H9 (cell line): ENCODE results near the gene RERG. TPM values are rescaled to one million over a fixed set of nuclear protein-coding genes. Genes with fewer than 3 reads are reported as not detected.
A peak's percentile ranks its signal among the peaks of the same experiment; 100 is the strongest.

ENCODE experiments used
- DNase-seq: peaks from one replicate; pipeline ENCODE4 v3.0.0-alpha.2; 2017
- H2AFZ ChIP-seq: one replicate; pipeline ENCODE4 v1.6.1; 2013; ENCODE audit warnings: mild to moderate bottlenecking, low read length, control low read depth, moderate library complexity
- H2AK5ac ChIP-seq: 2 replicates; pipeline ENCODE4 v1.6.1; 2013; ENCODE audit warnings: low read length, control low read depth, mixed read lengths; ENCODE audit not compliant: insufficient read length
- H2BK120ac ChIP-seq: one replicate; pipeline ENCODE4 v1.6.1; 2013; ENCODE audit warnings: low read depth, mild to moderate bottlenecking, low read length, control low read depth, inconsistent platforms; ENCODE audit not compliant: poor library complexity, severe bottlenecking
- H2BK12ac ChIP-seq: 2 replicates; pipeline ENCODE4 v1.6.1; 2013; ENCODE audit warnings: low read length, control low read depth, mixed read lengths, low read depth; ENCODE audit not compliant: insufficient read length
- H2BK15ac ChIP-seq: 2 replicates; pipeline ENCODE4 v1.6.1; 2013; ENCODE audit warnings: low read depth, low read length, control low read depth
- H2BK20ac ChIP-seq: one replicate; pipeline ENCODE4 v1.6.1; 2013; ENCODE audit warnings: low read depth, mild to moderate bottlenecking, low read length, control low read depth, inconsistent platforms; ENCODE audit not compliant: poor library complexity, severe bottlenecking
- H2BK5ac ChIP-seq: 2 replicates; pipeline ENCODE4 v1.6.1; 2013; ENCODE audit warnings: low read length, control low read depth, mixed read lengths; ENCODE audit not compliant: insufficient read length
- H3K14ac ChIP-seq: 2 replicates; pipeline ENCODE4 v1.6.1; 2013; ENCODE audit warnings: low read length, control low read depth; ENCODE audit not compliant: insufficient read depth
- H3K18ac ChIP-seq: 2 replicates; pipeline ENCODE4 v1.6.1; 2013; ENCODE audit warnings: low read depth, mild to moderate bottlenecking, mixed read lengths, low read length, control low read depth; ENCODE audit not compliant: insufficient read length
- H3K23ac ChIP-seq: 2 replicates; pipeline ENCODE4 v1.6.1; 2013; ENCODE audit warnings: low read length, control low read depth, mixed read lengths, low read depth; ENCODE audit not compliant: insufficient read length
- H3K23me2 ChIP-seq: 2 replicates; pipeline ENCODE4 v1.6.1; 2013; ENCODE audit warnings: low read depth, mild to moderate bottlenecking, mixed read lengths, low read length, control low read depth; ENCODE audit not compliant: insufficient read length, poor library complexity, severe bottlenecking
- H3K27ac ChIP-seq: 2 replicates; pipeline ENCODE4 v1.5.1; 2013; ENCODE audit warnings: low read length, control low read depth, mixed read lengths, low read depth; ENCODE audit not compliant: insufficient read length
- H3K27me3 ChIP-seq: 2 replicates; pipeline ENCODE4 v1.6.1; 2013; ENCODE audit warnings: low read length, control low read depth, inconsistent platforms; ENCODE audit not compliant: insufficient read depth
- H3K4ac ChIP-seq: 2 replicates; pipeline ENCODE4 v1.6.1; 2013; ENCODE audit warnings: low read depth, mild to moderate bottlenecking, control low read depth, inconsistent platforms, low read length, moderate library complexity
- H3K4me1 ChIP-seq: 2 replicates; pipeline ENCODE4 v1.6.1; 2013; ENCODE audit warnings: low read length, control low read depth, inconsistent platforms; ENCODE audit not compliant: insufficient read depth
- H3K4me2 ChIP-seq: 2 replicates; pipeline ENCODE4 v1.6.1; 2013; ENCODE audit warnings: low read length, control low read depth, mixed read lengths; ENCODE audit not compliant: insufficient read length, insufficient read depth
- H3K56ac ChIP-seq: 2 replicates; pipeline ENCODE4 v1.6.1; 2013; ENCODE audit warnings: low read depth, mild to moderate bottlenecking, mixed read lengths, low read length, control low read depth; ENCODE audit not compliant: insufficient read length
- H3K79me1 ChIP-seq: 2 replicates; pipeline ENCODE4 v1.6.1; 2013; ENCODE audit warnings: low read depth, mild to moderate bottlenecking, moderate library complexity, low read length, control low read depth, inconsistent platforms; ENCODE audit not compliant: insufficient read depth, poor library complexity, severe bottlenecking
- H3K79me2 ChIP-seq: 2 replicates; pipeline ENCODE4 v1.6.1; 2013; ENCODE audit warnings: low read length, control low read depth, inconsistent platforms; ENCODE audit not compliant: insufficient read depth
- H3K9ac ChIP-seq: 2 replicates; pipeline ENCODE4 v1.6.1; 2013; ENCODE audit warnings: low read length, control low read depth, mixed read lengths; ENCODE audit not compliant: insufficient read length; ENCODE audit errors: extremely low read depth
- H3K9me3 ChIP-seq: one replicate; pipeline ENCODE4 v1.6.1; 2013; ENCODE audit warnings: low read depth, low read length, inconsistent platforms; ENCODE audit not compliant: control insufficient read depth
- H3T11ph ChIP-seq: one replicate; pipeline ENCODE4 v1.6.1; 2013; ENCODE audit warnings: mild to moderate bottlenecking, low read length, control low read depth, inconsistent platforms
- H4K20me1 ChIP-seq: one replicate; pipeline ENCODE4 v1.6.1; 2013; ENCODE audit not compliant: control insufficient read depth, insufficient read length, insufficient read depth
- H4K5ac ChIP-seq: 2 replicates; pipeline ENCODE4 v1.6.1; 2013; ENCODE audit warnings: low read depth, mild to moderate bottlenecking, mixed read lengths, low read length, control low read depth; ENCODE audit not compliant: insufficient read length
- H4K8ac ChIP-seq: replicated peaks from 2 replicates; pipeline ENCODE4 v1.6.1; 2013; ENCODE audit warnings: low read length, control low read depth, mixed read lengths, low read depth; ENCODE audit not compliant: insufficient read length
- H4K91ac ChIP-seq: 2 replicates; pipeline ENCODE4 v1.6.1; 2013; ENCODE audit warnings: low read depth, mild to moderate bottlenecking, moderate library complexity, mixed read lengths, low read length, control low read depth; ENCODE audit not compliant: insufficient read length
- H3K27ac Mint-ChIP-seq, 3 experiments: 2 replicates in 2 of 3; 3 replicates in 1 of 3; pipeline ENCODE4 v1.8.0; 2020 to 2021; ENCODE audit warnings: mixed read lengths in 3 of 3, mild to moderate bottlenecking in 1 of 3, moderate library complexity in 1 of 3
- H3K27me3 Mint-ChIP-seq: 2 replicates; pipeline ENCODE4 v1.8.0; 2021; ENCODE audit warnings: low read depth, mild to moderate bottlenecking, moderate library complexity, mixed read lengths
- H3K36me3 Mint-ChIP-seq, 3 experiments: 2 replicates in 2 of 3; 3 replicates in 1 of 3; pipeline ENCODE4 v1.8.0; 2020 to 2021; ENCODE audit warnings: low read depth in 3 of 3, mixed read lengths in 3 of 3; ENCODE audit not compliant: insufficient read depth in 1 of 3
- H3K4me1 Mint-ChIP-seq, 2 experiments: 2 replicates each; pipeline ENCODE4 v1.8.0; 2020; ENCODE audit warnings: mixed read lengths in 2 of 2
- H3K4me3 Mint-ChIP-seq, 2 experiments: 2 replicates in 1 of 2; 3 replicates in 1 of 2; pipeline ENCODE4 v1.8.0; 2020 to 2021; ENCODE audit warnings: mild to moderate bottlenecking in 2 of 2, mixed read lengths in 2 of 2, moderate library complexity in 1 of 2
- H3K9me3 Mint-ChIP-seq, 2 experiments: 2 replicates in 1 of 2; 3 replicates in 1 of 2; pipeline ENCODE4 v1.8.0; 2020; ENCODE audit warnings: mild to moderate bottlenecking in 2 of 2, mixed read lengths in 2 of 2, moderate library complexity in 1 of 2
- WGBS: extraction: QIAGEN DNeasy Blood & Tissue Kit; methylation state at CpG from one replicate; pipeline ENCODE4 v1.1.7; 2013; ENCODE audit warnings: missing lambda C conversion rate, low lambda C conversion rate, mixed read lengths; ENCODE audit not compliant: insufficient read length; ENCODE audit errors: extremely low coverage; 5-methylcytosine and 5-hydroxymethylcytosine counted together
- total RNA-seq: library from RNA; stranded (reverse); gene quantifications from 2 replicates; pipeline ENCODE4 v1.2.1, GENCODE V29; 2021
- TF ChIP-seq, protein P1 (sequence below): fragments of 200-600 bp; sonication (generic); conservative IDR thresholded peaks from 3 replicates; pipeline ENCODE4 v1.8.0; 2021; ENCODE audit warnings: antibody characterized with exemption, mild to moderate bottlenecking

RERG gene
- total RNA-seq, 1 experiment from 2014 or later: not detected

DNA sequence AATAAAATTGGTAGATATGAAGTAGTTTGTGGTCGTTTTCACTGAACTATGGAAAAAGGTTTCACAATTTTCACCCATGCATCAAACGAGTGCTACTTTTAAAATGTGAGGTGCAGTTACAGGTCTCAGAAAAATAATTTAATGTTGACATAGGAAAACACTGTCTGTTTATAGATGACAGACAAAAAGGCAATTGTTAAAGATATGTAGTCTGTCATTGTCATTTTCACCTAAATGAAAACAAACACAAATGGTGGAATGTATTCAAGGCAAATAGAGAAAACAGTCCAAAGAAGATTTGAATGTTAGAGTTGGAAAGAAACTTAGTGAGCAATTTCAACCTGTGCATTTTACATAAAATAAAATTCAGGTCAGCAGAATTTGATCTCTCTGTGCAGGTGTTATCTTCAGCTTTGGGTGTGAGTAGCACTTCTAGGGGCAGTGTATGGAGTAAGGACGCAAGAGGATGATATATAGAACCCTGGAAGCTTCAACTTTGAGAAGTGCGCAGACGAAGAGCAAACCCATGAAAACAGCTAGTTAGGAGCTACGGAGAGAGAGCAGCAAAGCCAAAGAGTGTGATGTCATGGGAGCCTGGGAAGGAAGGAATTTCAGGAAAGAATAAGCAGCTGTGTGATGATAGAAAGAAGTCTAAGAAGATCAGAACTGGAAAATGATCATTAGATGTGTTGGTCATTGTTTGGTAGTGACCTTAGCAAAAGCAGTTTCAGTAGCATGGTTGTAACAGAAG, 6.2 kb downstream of the RERG start:
- Mint-ChIP-seq H3K36me3 (no peaks in the 10 kb centered on the region), H3K4me3 (no peak overlapping the region), H3K9me3 (no peaks in the 10 kb centered on the region), H3K27me3 (peaks cover 3% of the 10 kb centered on the region), H3K27ac (no peak overlapping the region), H3K4me1 (no peaks in the 10 kb centered on the region)
- Histone ChIP-seq H4K91ac (no peak overlapping the region), H3K56ac (no peak overlapping the region), H4K5ac (no peak overlapping the region), H3K4me1 (no peaks in the 10 kb centered on the region), H3K79me1 (no peaks in the 10 kb centered on the region), H2BK120ac (no peak overlapping the region), H3K27me3 (no peaks in the 10 kb centered on the region), H3K4ac (no peak overlapping the region), H3T11ph (no peak overlapping the region), H3K9ac (peak overlapping the region; percentile 14), H4K8ac (no peak overlapping the region), H3K4me2 (no peak overlapping the region), H3K79me2 (no peaks in the 10 kb centered on the region), H4K20me1 (no peaks in the 10 kb centered on the region), H3K9me3 (no peaks in the 10 kb centered on the region), H3K18ac (no peak overlapping the region), H2AK5ac (no peak overlapping the region), H3K14ac (no peak overlapping the region), H2BK5ac (no peak overlapping the region), H2BK12ac (no peak overlapping the region), H2BK20ac (no peak overlapping the region), H2AFZ (no peak overlapping the region), H2BK15ac (no peak overlapping the region), H3K23me2 (no peaks in the 10 kb centered on the region), H3K27ac (no peak overlapping the region), H3K23ac (no peak overlapping the region)
- no peak for DNase-seq
- TF ChIP-seq, protein P1, sequence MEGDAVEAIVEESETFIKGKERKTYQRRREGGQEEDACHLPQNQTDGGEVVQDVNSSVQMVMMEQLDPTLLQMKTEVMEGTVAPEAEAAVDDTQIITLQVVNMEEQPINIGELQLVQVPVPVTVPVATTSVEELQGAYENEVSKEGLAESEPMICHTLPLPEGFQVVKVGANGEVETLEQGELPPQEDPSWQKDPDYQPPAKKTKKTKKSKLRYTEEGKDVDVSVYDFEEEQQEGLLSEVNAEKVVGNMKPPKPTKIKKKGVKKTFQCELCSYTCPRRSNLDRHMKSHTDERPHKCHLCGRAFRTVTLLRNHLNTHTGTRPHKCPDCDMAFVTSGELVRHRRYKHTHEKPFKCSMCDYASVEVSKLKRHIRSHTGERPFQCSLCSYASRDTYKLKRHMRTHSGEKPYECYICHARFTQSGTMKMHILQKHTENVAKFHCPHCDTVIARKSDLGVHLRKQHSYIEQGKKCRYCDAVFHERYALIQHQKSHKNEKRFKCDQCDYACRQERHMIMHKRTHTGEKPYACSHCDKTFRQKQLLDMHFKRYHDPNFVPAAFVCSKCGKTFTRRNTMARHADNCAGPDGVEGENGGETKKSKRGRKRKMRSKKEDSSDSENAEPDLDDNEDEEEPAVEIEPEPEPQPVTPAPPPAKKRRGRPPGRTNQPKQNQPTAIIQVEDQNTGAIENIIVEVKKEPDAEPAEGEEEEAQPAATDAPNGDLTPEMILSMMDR: no peak
- WGBS: no CpG with 5 or more reads among the region's 6 CpGs
